Measurements from ENCODE around the gene ANKRD63.

ANKRD63 gene

DNA sequence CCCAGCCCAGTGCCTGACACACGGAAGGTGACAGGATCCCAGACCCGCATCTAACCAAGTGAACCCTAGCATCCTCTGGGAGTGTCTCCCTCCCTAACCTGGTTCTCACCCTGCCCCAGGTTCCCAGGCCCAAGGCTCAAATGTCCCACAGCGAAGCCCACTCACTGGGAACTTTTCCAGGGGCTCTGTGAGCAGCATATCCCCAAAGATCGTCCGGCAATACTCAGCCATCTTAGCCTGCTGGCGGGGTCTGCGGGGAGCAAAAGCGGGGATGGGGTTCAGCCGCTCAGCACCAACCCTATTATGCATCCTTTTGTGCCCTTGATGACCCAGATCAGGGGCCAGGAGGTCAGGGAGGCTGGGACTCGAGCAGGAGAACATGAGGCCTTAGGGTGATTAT, 14.5 kb upstream of the ANKRD63 start:
- H3K27me3 ChIP-seq (ENCODE audit: insufficient read depth, low read length), result no peaks in the 10 kb centered on the region
- H3K36me3 ChIP-seq (ENCODE audit: insufficient read depth, low read length), result no peaks in the 10 kb centered on the region
- H3K9me3 ChIP-seq (ENCODE audit: low read length), result peaks cover 6% of the 10 kb centered on the region
- H3K4me3 ChIP-seq (ENCODE audit: low read length), result no peak overlapping the region
- H3K4me1 ChIP-seq (ENCODE audit: insufficient read depth, low read length), result peaks cover 34% of the 10 kb centered on the region
- no peak overlapping the region for H2AFZ ChIP-seq (ENCODE audit: low read depth, low read length)

DNA sequence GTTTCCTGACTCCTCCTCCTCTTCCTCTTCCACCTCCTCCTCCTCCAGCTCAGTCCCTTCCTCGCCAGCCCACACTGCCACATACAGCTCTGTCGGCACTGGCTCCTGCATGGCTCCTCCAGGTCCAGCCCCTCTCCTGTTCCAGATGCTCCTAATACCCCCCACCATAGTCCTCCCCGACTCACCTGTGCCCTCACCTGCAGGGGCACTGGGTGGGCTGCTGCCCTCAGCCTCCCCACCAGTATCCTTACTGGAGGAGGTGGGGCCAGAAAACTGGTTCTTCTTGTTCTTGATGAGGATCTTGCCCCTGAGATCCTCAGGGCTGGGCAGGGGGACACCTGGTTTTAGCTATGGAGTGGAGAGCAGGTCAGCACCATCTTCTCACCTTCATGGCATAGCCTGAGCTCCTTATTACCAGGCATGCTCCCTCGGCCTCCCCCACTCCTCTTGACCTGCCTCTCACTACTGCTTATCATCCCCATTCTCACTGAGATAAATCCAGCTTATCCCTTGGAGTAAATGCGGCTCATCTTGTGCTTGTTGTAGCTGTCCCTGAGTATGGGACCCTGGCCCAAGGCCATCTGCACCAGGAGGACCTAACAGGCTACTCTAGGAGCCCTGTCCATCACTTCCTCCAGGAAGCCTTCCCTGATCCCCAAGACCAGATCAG, 13.8 kb upstream of the ANKRD63 start:
- H3K36me3 ChIP-seq (ENCODE audit: insufficient read depth, low read length), result no peaks in the 10 kb centered on the region
- H3K4me3 ChIP-seq (ENCODE audit: low read length), result no peak overlapping the region
- H3K9me3 ChIP-seq (ENCODE audit: low read length), result peaks cover 6% of the 10 kb centered on the region
- no peaks in the 10 kb centered on the region for H3K27me3 ChIP-seq (ENCODE audit: insufficient read depth, low read length)
- H2AFZ ChIP-seq (ENCODE audit: low read depth, low read length), result no peak overlapping the region
- peaks cover 34% of the 10 kb centered on the region for H3K4me1 ChIP-seq (ENCODE audit: insufficient read depth, low read length)

DNA sequence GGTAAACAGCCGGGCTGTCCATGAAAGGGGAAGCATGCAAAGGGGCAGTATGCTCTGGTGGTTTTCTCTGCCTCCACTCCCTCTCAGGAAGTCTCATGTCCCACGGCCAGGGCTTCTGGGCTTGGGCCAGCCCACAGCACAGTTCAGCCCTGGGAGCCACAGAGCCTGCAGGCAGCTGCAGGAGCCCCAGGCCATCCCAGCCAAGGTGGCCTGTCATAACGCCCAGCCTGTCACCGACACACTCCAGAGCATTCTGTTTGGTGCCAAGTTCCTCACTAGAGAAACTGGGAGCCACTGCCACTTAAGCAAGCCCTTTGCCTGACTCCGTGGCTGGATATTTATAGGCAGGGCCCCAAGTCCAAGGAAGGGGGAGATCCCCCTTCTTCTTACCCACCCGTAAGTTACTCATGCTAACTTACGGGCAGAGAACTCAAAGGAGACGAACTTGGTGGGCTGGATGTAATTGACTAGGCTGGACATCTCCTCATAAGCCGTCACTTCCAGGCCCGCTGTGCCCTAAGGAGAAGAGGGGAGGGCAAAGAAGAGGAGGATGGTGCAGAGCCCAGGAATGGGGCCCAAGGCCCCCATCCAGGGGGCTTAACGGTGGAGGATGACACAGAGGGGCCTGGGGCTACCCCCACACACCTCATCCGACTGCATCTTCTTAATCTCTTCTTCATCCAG, 13.2 kb upstream of the ANKRD63 start:
- no peak overlapping the region for H2AFZ ChIP-seq (ENCODE audit: low read depth, low read length)
- H3K36me3 ChIP-seq (ENCODE audit: insufficient read depth, low read length), result no peaks in the 10 kb centered on the region
- H3K9me3 ChIP-seq (ENCODE audit: low read length), result peaks cover 6% of the 10 kb centered on the region
- no peaks in the 10 kb centered on the region for H3K27me3 ChIP-seq (ENCODE audit: insufficient read depth, low read length)
- peaks cover 34% of the 10 kb centered on the region for H3K4me1 ChIP-seq (ENCODE audit: insufficient read depth, low read length)
- H3K4me3 ChIP-seq (ENCODE audit: low read length), result no peak overlapping the region

DNA sequence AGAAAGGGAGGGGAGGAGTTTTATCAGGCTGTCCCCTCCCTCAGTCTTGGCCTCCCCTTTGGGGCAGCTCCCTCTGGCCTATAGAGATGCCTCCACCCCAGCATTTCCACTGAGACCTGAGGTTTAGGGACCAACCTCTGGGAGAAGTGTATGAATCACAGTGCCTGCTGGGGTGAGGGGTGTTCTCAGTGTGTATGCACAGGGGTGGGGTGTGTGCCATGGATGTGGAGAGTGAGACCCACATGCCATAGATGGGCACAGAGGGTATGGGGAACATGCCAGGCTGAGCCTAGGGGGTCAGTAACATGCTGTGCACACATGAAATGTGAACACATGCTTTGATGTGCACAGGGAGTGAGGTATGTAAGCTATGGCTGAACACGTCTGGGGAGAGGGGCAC, 12.4 kb upstream of the ANKRD63 start:
- Histone ChIP-seq H3K36me3 (ENCODE audit: insufficient read depth, low read length) (no peaks in the 10 kb centered on the region), H3K9me3 (ENCODE audit: low read length) (peaks cover 4% of the 10 kb centered on the region), H3K4me1 (ENCODE audit: insufficient read depth, low read length) (peaks cover 38% of the 10 kb centered on the region), H2AFZ (ENCODE audit: low read depth, low read length) (no peak overlapping the region), H3K4me3 (ENCODE audit: low read length) (no peak overlapping the region), H3K27me3 (ENCODE audit: insufficient read depth, low read length) (no peaks in the 10 kb centered on the region)

DNA sequence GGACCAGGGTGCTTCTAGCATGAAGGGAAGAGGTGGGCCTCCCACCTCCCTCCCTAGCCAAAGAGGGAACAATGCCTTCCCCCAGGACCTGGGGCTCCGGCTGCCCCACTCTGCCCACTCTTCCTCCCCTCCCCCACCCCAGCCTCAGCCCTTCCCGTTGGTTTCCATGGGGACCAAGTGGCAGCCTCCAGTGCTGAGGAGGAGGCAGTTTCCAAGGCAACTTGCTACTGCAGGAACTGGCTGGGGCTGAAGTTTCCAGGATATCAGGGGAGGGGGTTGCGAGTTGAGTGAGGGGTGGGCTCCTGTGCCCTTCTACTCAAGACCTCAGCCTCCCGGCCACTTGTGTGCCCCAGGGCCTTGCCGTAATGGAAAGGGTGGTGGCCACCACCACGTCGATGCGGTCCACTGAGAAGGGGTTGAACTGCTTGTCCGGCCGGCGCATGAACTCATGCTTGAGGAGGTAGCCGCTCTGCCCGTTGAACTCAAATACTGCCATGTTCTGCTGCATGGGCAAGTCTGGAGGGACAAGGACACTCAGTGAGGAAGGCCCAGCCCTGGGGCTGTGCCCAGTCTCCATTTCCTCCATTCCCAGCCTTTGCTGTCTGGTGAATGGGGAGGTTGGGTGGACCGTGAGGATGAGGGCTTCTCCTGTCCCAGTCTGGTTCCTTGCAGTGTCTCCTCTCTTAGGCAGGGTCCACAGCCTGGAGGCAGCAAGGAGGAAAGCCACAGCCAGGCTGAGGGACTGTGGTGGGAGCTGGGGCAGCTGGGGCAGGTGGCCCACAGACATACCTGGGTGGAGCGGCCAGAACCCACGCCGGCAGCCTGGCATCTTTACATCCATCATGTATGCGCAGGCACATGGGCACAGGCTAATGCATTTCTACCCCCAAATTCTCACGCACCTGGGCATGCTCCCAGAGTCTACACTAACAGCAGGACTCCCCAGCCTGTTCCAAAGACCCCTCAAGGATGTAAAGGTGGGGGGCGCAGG, 11.3 kb upstream of the ANKRD63 start:
- H3K4me1 ChIP-seq (ENCODE audit: insufficient read depth, low read length), result peaks cover 40% of the 10 kb centered on the region
- no peak overlapping the region for H3K4me3 ChIP-seq (ENCODE audit: low read length)
- H3K27me3 ChIP-seq (ENCODE audit: insufficient read depth, low read length), result no peaks in the 10 kb centered on the region
- no peak overlapping the region for H2AFZ ChIP-seq (ENCODE audit: low read depth, low read length)
- no peaks in the 10 kb centered on the region for H3K36me3 ChIP-seq (ENCODE audit: insufficient read depth, low read length)
- H3K9me3 ChIP-seq (ENCODE audit: low read length), result peaks cover 3% of the 10 kb centered on the region

DNA sequence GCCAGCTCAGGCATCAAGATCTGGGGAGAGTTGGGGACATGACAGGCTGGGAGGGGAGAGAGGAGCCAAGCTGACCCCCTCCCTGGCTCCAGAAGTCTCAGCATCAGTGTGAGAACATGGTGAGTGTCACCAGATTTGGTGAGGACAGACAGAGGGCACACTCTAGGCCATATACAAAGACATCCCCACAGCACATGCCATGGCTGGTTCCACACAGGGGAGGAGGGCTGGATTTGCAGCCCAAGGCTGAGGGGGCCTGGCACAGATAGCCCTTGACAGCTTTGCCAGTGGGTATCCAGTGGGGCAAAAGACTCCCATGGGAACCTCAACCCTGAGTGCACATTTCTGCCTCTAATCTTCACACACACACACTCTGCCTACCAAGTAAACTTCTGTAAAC, 10.1 kb upstream of the ANKRD63 start:
- Histone ChIP-seq H2AFZ (ENCODE audit: low read depth, low read length) (no peak overlapping the region), H3K36me3 (ENCODE audit: insufficient read depth, low read length) (no peaks in the 10 kb centered on the region), H3K4me3 (ENCODE audit: low read length) (no peak overlapping the region), H3K4me1 (ENCODE audit: insufficient read depth, low read length) (peaks cover 40% of the 10 kb centered on the region), H3K9me3 (ENCODE audit: low read length) (peaks cover 2% of the 10 kb centered on the region), H3K27me3 (ENCODE audit: insufficient read depth, low read length) (no peaks in the 10 kb centered on the region)

DNA sequence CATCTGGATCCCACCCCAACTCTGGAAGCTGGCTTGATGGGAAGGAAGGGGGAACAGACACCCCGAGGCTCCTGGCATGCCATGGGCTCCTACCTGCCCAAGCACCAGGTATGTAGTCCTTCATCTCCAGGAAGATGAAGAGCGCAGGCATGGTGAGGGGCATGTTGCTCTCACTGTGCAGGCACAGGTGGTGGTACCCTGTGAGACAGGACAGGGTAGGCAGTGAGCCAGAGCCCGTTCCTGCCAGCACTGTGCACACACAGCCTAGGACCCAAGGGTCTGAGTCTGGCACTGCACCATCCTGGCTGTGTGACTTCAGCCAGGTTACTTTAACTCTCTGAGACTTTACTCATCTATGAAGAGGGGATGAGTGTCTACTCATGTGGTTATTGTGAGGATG, 9.4 kb upstream of the ANKRD63 start:
- no peak overlapping the region for H2AFZ ChIP-seq (ENCODE audit: low read depth, low read length)
- H3K9me3 ChIP-seq (ENCODE audit: low read length), result peaks cover 2% of the 10 kb centered on the region
- H3K4me1 ChIP-seq (ENCODE audit: insufficient read depth, low read length), result peaks cover 41% of the 10 kb centered on the region
- H3K27me3 ChIP-seq (ENCODE audit: insufficient read depth, low read length), result no peaks in the 10 kb centered on the region
- H3K36me3 ChIP-seq (ENCODE audit: insufficient read depth, low read length), result no peaks in the 10 kb centered on the region
- H3K4me3 ChIP-seq (ENCODE audit: low read length), result no peak overlapping the region

DNA sequence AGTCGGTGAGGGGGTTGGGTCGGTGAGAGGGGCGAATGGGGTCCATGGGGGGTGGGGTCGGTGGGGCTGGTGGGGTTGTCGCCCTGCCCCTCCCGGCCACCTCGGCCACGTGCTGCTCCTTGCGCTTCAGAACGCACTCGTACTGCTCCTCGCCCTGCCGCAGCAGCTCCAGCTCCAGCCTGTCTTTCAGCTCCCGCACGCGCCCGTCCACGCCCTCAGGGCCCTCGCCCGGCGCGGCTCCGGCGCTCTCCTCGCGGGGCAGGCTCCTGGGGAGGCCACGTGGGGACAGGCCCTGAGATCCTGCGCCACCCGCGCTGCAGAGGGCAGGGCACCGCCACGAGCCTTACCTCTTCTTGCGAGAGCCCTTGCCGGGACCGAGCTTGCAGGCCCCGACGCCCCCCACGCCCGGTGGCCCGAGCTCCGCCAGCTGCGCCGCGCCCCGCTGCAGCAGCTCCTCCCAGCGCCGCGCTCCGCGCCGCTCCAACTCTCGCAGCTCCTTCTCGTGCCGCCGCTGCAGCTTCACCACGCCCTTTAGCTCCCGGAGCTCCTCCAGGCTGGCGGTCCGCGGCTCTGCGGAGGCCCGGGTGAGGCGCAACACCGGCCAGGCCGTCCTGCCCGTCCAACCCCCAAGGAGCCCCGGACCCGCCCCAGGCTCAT, 8.2 kb upstream of the ANKRD63 start:
- peaks cover 52% of the 10 kb centered on the region for H3K4me1 ChIP-seq (ENCODE audit: insufficient read depth, low read length)
- no peaks in the 10 kb centered on the region for H3K27me3 ChIP-seq (ENCODE audit: insufficient read depth, low read length)

DNA sequence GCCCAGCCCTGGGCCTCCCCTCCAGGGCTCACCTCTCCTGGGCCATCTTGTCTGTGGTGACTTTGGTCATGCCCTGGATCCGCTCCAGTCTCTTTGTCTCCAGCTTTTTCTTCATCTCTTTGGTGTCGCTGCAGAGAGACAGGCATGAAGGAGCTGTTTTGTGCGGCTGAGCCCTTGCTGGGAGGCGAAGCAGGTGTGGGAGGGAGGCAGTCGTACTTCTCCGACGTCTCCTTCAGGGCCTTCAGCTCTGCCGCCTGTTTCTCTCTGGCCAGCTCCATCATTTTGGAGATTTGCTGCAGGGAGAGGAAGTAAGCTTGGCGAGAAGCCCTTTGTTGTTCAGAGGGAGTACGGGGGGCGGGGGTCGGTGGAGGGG, 7.7 kb upstream of the ANKRD63 start:
- Histone ChIP-seq H3K9me3 (ENCODE audit: low read length) (no peaks in the 10 kb centered on the region), H2AFZ (ENCODE audit: low read depth, low read length) (no peak overlapping the region), H3K27me3 (ENCODE audit: insufficient read depth, low read length) (no peaks in the 10 kb centered on the region), H3K36me3 (ENCODE audit: insufficient read depth, low read length) (no peaks in the 10 kb centered on the region), H3K4me1 (ENCODE audit: insufficient read depth, low read length) (peaks cover 54% of the 10 kb centered on the region), H3K4me3 (ENCODE audit: low read length) (no peak overlapping the region)

More for the DNA sequence above, 8.2 kb upstream of the ANKRD63 start:
- Histone ChIP-seq H3K4me3 (ENCODE audit: low read length) (no peak overlapping the region), H3K36me3 (ENCODE audit: insufficient read depth, low read length) (no peaks in the 10 kb centered on the region), H2AFZ (ENCODE audit: low read depth, low read length) (no peak overlapping the region), H3K9me3 (ENCODE audit: low read length) (no peaks in the 10 kb centered on the region)

DNA sequence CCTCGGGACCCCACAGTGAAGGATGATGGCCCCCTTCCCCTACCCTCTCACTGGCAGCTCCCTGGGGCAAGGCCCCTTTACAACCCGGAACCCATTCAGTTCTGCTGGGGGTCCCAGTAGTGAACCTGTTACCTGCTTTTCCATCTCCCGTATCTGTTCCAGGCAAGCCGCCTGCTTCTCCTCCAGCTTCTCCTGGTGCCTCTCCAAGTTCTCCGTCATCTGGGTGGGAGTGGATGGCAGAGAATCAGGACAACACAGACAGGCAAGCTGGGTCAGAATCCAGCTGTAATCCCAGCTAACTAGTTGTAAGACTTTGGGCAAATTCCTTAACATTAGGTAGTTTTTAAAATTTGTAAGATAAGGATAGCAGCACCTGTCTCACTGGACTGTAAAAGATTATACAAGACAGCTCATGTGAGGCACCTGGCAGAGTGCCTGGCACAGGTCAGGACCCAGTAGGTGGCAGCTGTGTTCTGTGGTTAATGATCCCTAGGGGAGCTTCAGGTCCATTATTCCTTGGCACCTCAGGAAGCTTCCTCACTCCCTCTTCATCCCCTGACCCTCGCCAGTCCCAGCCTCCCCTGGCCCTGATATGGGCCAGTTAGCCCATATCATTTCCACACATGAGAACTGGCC, 6.4 kb upstream of the ANKRD63 start:
- no peak overlapping the region for H2AFZ ChIP-seq (ENCODE audit: low read depth, low read length)
- H3K36me3 ChIP-seq (ENCODE audit: insufficient read depth, low read length), result no peaks in the 10 kb centered on the region
- no peaks in the 10 kb centered on the region for H3K9me3 ChIP-seq (ENCODE audit: low read length)
- H3K27me3 ChIP-seq (ENCODE audit: insufficient read depth, low read length), result no peaks in the 10 kb centered on the region
- no peak overlapping the region for H3K4me3 ChIP-seq (ENCODE audit: low read length)
- H3K4me1 ChIP-seq (ENCODE audit: insufficient read depth, low read length), result peaks cover 50% of the 10 kb centered on the region

DNA sequence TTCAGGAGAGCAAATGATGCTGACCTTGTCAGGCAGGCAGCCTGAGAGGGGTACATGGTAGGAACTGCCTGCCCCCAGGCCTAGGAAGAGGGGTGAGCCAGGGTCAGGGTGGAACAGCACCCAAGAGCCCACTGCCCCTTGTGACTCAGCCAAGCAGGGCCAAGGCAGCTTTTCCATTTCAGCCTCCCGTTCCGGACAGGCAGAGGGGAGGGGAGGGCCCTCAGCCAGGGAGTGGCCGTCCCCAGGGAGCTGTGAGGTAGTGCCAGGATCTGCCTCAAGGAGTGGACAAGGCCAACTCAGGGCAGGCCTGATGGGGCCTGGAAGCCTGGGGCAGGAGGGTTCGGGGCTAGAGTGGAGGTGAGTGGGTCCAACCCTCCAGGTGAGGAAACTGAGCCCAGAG, 5.1 kb upstream of the ANKRD63 start:
- no peak overlapping the region for H3K4me3 ChIP-seq (ENCODE audit: low read length)
- no peaks in the 10 kb centered on the region for H3K9me3 ChIP-seq (ENCODE audit: low read length)
- H3K36me3 ChIP-seq (ENCODE audit: insufficient read depth, low read length), result no peaks in the 10 kb centered on the region
- peaks cover 37% of the 10 kb centered on the region for H3K4me1 ChIP-seq (ENCODE audit: insufficient read depth, low read length)
- H3K27me3 ChIP-seq (ENCODE audit: insufficient read depth, low read length), result no peaks in the 10 kb centered on the region
- no peak overlapping the region for H2AFZ ChIP-seq (ENCODE audit: low read depth, low read length)

DNA sequence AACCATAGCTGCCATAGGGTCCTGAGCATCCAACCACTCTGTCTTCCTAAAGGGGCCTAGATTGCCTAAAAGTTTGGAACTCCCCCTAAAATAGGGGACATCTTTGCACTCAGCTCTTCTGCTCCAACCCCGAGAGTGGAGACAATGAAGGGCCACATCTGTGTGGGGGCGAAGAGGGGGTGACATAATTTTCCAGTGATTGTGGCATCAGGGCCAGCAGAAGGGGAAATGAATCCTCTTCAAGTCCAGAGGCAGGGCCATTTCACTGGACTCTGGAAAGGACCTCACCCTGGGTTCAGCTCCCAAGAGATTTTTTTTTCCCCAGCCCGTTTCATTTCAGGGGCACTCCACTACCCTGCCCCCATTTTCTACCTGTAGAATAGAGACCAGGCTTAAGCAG, 4.6 kb upstream of the ANKRD63 start:
- no peak overlapping the region for H2AFZ ChIP-seq (ENCODE audit: low read depth, low read length)
- H3K9me3 ChIP-seq (ENCODE audit: low read length), result no peaks in the 10 kb centered on the region
- peaks cover 32% of the 10 kb centered on the region for H3K4me1 ChIP-seq (ENCODE audit: insufficient read depth, low read length)
- no peaks in the 10 kb centered on the region for H3K36me3 ChIP-seq (ENCODE audit: insufficient read depth, low read length)
- H3K27me3 ChIP-seq (ENCODE audit: insufficient read depth, low read length), result no peaks in the 10 kb centered on the region
- H3K4me3 ChIP-seq (ENCODE audit: low read length), result no peak overlapping the region
